A549 treated with ZK216348 at 1 μM for 4 hours (cell line): ENCODE measurements around the gene FMN1. TPM values are rescaled to one million over a fixed set of nuclear protein-coding genes. Genes with fewer than 3 reads are reported as not detected.

ENCODE experiments used
- total RNA-seq: library from RNA; stranded (reverse); fragments of 200-300 nt; extraction: Qiagen RNA extraction; gene quantifications from 5 replicates; pipeline ENCODE4 v1.2.3, GENCODE V29; 2022; ENCODE audit warnings: low read depth

Gene FMN1, protein sequence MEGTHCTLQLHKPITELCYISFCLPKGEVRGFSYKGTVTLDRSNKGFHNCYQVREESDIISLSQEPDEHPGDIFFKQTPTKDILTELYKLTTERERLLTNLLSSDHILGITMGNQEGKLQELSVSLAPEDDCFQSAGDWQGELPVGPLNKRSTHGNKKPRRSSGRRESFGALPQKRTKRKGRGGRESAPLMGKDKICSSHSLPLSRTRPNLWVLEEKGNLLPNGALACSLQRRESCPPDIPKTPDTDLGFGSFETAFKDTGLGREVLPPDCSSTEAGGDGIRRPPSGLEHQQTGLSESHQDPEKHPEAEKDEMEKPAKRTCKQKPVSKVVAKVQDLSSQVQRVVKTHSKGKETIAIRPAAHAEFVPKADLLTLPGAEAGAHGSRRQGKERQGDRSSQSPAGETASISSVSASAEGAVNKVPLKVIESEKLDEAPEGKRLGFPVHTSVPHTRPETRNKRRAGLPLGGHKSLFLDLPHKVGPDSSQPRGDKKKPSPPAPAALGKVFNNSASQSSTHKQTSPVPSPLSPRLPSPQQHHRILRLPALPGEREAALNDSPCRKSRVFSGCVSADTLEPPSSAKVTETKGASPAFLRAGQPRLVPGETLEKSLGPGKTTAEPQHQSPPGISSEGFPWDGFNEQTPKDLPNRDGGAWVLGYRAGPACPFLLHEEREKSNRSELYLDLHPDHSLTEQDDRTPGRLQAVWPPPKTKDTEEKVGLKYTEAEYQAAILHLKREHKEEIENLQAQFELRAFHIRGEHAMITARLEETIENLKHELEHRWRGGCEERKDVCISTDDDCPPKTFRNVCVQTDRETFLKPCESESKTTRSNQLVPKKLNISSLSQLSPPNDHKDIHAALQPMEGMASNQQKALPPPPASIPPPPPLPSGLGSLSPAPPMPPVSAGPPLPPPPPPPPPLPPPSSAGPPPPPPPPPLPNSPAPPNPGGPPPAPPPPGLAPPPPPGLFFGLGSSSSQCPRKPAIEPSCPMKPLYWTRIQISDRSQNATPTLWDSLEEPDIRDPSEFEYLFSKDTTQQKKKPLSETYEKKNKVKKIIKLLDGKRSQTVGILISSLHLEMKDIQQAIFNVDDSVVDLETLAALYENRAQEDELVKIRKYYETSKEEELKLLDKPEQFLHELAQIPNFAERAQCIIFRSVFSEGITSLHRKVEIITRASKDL (N-terminal part only)
- total RNA-seq, result 0.20 to 0.77 TPM (median 0.28 TPM) in 5 replicates

DNA sequence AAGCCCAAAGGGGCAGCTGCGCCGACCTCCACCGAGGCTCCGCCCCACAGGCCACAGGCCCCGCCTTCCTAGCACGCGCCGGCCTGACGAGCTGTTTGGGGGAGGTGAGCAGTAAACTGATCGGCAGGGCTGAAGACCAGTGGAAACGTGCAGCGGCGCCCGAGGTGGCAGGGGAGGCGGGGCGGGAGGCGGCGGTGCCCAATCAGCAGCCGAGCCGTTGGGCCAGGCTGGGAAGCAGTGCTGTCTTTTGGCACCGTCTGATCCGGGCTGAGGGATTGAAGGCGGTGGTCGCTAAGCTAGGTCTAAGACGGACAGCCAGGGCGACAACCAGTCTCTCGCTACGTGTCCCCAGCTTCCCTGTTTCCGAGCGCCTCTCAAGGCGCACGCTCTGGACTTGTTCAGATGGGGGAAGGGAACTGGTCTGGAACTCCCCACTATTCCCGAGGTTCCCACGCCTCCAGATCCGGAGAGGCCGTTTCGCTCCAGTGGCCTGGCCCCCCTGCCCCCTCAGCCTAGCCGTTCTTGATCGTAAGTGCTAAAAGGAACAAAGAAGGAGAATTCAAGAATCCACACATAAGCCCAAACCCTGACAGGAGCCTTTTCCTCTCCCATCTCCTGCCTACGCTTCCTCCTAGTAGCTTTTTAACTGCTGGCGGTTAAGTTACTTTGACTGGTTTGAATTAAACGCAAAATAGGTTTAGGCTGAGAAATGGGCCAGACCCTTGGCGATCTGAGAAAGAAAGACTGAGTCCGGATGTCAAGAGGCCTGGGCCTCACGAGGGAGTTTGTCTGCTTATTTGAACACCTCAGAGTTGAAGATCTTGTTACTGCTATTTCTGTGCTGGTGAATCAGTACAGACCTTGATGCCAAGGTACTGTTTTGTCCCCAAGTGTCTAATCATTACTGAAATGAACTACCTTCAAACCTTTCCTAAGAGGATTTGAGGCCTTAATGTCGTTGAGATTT is at the start of gene FMN1:
Gene FMN1, minus strand, starts transcription at position 11 of the 967 bp plus-strand sequence. CDS start 39,800 bp downstream, outside the sequence.

DNA sequence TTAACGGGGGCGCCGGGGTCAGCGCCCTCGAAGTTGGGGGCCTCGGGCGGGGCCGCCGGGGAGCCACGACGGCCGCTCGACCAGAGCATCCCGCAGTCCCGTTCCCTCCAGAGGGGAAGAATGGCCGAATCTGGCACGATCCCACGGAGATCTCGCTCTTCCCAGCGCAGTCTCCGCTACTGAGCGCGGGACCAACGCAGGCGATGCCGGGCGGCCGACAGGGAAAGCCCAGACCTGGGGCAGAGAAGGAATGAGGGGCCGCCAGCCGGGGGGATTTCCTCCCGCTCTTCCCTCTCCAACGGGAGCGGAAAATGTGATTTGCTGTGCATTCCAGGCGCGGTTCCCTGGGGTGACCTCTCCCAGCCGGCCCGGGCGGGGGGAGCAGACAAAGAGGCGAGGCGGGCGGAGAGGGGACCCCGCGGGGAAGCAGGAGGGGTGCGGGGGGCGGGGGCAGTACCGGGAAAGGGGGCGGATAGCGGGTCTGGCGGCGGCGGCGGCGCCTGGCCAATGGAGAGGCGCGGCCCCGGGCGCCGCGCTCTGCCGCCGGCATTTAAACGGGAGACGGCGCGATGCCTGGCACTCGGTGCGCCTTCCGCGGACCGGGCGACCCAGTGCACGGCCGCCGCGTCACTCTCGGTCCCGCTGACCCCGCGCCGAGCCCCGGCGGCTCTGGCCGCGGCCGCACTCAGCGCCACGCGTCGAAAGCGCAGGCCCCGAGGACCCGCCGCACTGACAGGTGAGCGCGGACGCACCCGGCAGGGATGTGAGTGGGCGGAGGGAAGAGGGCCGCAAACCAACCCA is 476.9 kb downstream of the FMN1 start, which contains the start of gene GREM1:
Gene GREM1, plus strand, starts transcription at position 579 of the 801 bp plus-strand sequence. CDS start 12,687 bp downstream, outside the sequence.

Other genes starting within 250 kb of the FMN1 start
- gene RYR3, start 116.3 kb upstream of the FMN1 start, total RNA-seq, result 0.02 to 0.09 TPM (median 0.06 TPM) in 4 of 5 replicates, not detected in the other